ENCODE measurements around the gene IARS2. TPM values are rescaled to one million over a fixed set of nuclear protein-coding genes. Genes with fewer than 3 reads are reported as not detected.

The IARS2 gene
- total and polyA plus RNA-seq, 11 donors = 23.2 to 87.2 (median 78.2) TPM

DNA sequence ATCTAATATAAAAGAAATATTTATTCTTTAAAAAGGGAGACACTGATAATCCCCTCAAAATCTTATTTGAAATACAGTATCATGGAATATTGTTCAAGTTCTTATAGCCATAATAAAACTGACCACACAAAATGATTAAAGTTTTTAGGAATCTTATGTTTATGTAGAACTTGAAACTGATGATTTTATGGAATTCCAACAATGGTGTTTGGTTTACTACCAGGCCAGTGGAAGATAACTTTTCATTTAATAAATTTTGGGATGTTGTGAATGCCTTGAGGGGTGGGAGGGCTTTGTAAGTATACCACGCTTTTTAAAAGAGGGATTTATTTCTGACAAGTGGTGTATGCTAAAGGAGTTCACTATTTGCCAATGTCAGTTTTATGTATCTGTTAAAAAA is 90.6 kb downstream of the IARS2 start:
- ATAC-seq = no peak
- no peak for TF ChIP-seq POLR2A (IDR thresholded peaks at IDR 0.05)
- TF ChIP-seq, protein P1, sequence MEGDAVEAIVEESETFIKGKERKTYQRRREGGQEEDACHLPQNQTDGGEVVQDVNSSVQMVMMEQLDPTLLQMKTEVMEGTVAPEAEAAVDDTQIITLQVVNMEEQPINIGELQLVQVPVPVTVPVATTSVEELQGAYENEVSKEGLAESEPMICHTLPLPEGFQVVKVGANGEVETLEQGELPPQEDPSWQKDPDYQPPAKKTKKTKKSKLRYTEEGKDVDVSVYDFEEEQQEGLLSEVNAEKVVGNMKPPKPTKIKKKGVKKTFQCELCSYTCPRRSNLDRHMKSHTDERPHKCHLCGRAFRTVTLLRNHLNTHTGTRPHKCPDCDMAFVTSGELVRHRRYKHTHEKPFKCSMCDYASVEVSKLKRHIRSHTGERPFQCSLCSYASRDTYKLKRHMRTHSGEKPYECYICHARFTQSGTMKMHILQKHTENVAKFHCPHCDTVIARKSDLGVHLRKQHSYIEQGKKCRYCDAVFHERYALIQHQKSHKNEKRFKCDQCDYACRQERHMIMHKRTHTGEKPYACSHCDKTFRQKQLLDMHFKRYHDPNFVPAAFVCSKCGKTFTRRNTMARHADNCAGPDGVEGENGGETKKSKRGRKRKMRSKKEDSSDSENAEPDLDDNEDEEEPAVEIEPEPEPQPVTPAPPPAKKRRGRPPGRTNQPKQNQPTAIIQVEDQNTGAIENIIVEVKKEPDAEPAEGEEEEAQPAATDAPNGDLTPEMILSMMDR (IDR thresholded peaks at IDR 0.05) = no peak
- H3K9me3 ChIP-seq = no peaks in the 10 kb centered on the region
- H3K27ac ChIP-seq = no peak overlapping the region
- peaks cover 0 to 99% (median 88%) of the 10 kb centered on the region in 9 donors for H3K36me3 ChIP-seq
- 87 to 96% (median 94%) methylated on average over 1 of the region's 1 CpG for WGBS, 4 donors
- intact Hi-C loops (cut with DNase I) = no loop called here
- no peak for DNase-seq
- H3K4me1 ChIP-seq = no peaks in the 10 kb centered on the region
- no peak overlapping the region for H3K4me3 ChIP-seq
- H3K27me3 ChIP-seq = no peaks in the 10 kb centered on the region

DNA sequence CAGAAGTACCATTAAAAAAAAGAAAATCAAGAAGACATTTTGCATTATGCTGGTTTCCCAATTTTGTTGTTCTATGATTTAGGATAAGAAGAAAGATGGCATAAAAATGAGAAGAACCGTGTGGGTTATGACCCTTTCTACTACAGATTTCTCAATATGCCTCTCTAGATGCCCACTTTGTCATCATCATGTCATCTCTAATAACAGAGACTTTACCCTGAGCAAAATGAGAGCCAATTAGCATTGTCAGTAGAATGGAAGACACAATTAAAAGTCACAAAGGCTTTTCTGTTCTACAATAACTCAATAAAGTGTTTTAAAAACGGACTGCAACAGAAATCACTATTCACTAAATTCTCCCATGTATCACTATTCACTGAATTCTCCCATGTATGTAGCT is 92.8 kb downstream of the IARS2 start:
- H3K36me3 ChIP-seq = peaks cover 0 to 100% (median 91%) of the 10 kb centered on the region in 9 donors
- H3K27ac ChIP-seq = no peak overlapping the region
- no peaks in the 10 kb centered on the region for H3K9me3 ChIP-seq
- intact Hi-C loops (cut with DNase I) = no loop called here
- DNase-seq (no peak), ATAC-seq (no peak)
- TF ChIP-seq POLR2A (IDR thresholded peaks at IDR 0.05) = no peak
- TF ChIP-seq, protein P1 (IDR thresholded peaks at IDR 0.05) = no peak
- WGBS, 4 donors = 95 to 97% (median 95%) methylated on average over 2 of the region's 2 CpGs
- no peaks in the 10 kb centered on the region for H3K4me1 ChIP-seq
- no peaks in the 10 kb centered on the region for H3K27me3 ChIP-seq
- H3K4me3 ChIP-seq = no peak overlapping the region

DNA sequence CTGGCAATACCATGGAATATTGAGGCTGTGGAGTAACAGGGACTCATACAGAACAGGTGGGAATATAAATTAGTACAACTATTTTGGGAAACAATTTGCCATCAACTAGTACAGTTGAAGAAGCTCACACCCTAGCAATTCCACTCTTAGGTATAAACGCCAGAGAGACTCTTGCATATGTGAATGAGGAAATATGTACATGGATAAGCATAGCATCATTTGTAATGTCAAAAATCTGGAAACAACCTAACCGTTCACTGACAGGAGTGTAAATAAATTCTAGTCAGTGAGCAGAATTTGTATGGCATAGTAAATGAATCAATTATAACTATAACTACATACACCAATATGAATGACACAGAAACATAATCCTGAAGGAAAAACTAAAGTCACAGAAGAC is 94.6 kb downstream of the IARS2 start:
- peaks cover 0 to 100% (median 91%) of the 10 kb centered on the region in 9 donors for H3K36me3 ChIP-seq
- TF ChIP-seq, protein P1 (IDR thresholded peaks at IDR 0.05) = no peak
- no peak for TF ChIP-seq POLR2A (IDR thresholded peaks at IDR 0.05)

DNA sequence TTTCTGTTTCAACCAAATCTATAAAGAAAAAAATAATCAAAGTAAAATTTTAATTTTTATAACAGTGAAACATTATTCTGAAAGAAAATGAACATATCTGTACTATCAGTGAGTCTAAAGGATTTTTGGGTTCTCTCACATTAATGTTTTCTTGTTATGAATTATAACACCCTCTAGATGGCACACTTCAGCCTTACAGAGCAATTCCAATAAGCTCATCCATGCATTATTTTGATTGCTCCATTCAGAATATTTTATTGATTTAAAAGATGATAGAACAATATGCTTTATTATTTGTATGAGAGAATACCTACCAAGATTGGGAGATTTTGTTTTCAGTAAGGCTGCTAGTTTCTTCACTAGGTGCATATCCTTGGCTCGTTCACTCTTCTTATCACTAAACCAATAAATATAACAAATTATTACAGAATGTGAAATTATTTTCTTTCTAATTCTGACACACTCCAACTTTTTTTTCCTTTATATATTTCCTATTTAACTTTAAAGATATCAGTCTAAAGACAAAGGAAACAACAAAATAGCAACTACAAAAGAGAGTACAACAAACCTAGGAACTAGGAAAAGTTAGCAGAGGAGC is 95.9 kb downstream of the IARS2 start:
- intact Hi-C loops (cut with DNase I) = loop anchor here in 1 of 10 donors (10.0 kb wide), 1 partner anchor 585 kb away; no protein-coding TSS in a partner anchor
- H3K27ac ChIP-seq = no peak overlapping the region
- peaks cover 0 to 100% (median 92%) of the 10 kb centered on the region in 9 donors for H3K36me3 ChIP-seq
- no peak for DNase-seq
- TF ChIP-seq, protein P1 (IDR thresholded peaks at IDR 0.05) = peak; percentile 23 to 65 (median 44)
- no peak for TF ChIP-seq POLR2A (IDR thresholded peaks at IDR 0.05)
- no peak for ATAC-seq
- no peaks in the 10 kb centered on the region for H3K4me1 ChIP-seq
- no peaks in the 10 kb centered on the region for H3K27me3 ChIP-seq
- no peaks in the 10 kb centered on the region for H3K9me3 ChIP-seq
- 94 to 100% (median 98%) methylated on average over 1 of the region's 1 CpG for WGBS, 4 donors
- H3K4me3 ChIP-seq = no peak overlapping the region

More for the DNA sequence above, 94.6 kb downstream of the IARS2 start:
- 93 to 97% (median 95%) methylated on average over 2 of the region's 2 CpGs for WGBS, 4 donors
- Histone ChIP-seq H3K4me3 (no peak overlapping the region), H3K27ac (no peak overlapping the region), H3K27me3 (no peaks in the 10 kb centered on the region), H3K9me3 (no peaks in the 10 kb centered on the region), H3K4me1 (no peaks in the 10 kb centered on the region)
- DNase-seq = no peak
- ATAC-seq = no peak
- intact Hi-C loops (cut with DNase I) = no loop called here
